ENCODE measurements around the gene GPR4.

DNA sequence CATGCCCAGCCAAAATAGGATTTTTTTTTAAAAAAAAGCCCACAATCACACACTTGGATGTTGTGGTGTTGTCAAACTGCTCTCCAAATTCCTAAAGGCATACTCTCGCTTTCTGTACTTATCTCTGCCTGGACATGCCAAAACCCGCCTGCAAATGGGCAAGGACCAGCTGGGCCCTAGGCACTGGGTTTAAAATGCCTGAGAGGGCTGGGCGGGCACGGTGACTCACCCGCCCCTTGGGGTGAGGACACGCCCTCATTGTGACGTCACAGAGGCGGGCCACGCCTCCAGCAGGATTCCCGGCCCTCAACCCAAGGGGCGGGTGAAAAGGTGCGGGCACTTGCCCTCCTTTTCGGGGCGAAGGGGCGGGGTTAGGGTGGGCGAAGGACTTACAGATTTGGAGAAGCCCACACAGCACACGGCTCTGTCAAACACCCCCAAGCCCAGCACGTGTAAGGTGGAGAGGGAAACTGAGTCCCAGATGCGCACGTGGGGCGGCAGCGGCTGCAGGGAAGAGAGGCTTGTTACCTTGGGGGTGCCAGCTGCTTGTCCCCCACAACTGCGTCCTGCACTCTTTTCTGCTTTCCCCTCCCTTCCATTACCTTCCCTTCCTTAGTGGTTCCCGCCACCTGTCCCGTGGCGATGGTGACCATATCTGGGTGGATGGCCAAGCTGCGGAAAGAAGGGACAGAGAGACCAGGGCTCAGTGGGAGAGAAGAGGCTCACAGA lies 30.6 kb upstream of the GPR4 start:
- TF ChIP-seq POLR2AphosphoS5 (IDR thresholded peaks at IDR 0.05; ENCODE audit: low read depth, low read length) = no peak
- TF ChIP-seq POLR2A (IDR thresholded peaks at IDR 0.05; ENCODE audit: low read depth, low read length) = no peak

Data from GM12892 (cell line).